Inflammatory macrophage treated with lipopolysaccharide for 1 hour (primary cell): ENCODE data around the gene SLC5A10.
"Not testable (repeated sequence)": the region's sequence is repeated elsewhere in the genome, so short reads cannot be mapped to it uniquely, and the experiment has no call there.

Experiments used
- DNase-seq, 2 donors: peaks; one replicate each; pipeline ENCODE4 v3.0.0-alpha.2; 2020 to 2022

SLC5A10 gene

DNA sequence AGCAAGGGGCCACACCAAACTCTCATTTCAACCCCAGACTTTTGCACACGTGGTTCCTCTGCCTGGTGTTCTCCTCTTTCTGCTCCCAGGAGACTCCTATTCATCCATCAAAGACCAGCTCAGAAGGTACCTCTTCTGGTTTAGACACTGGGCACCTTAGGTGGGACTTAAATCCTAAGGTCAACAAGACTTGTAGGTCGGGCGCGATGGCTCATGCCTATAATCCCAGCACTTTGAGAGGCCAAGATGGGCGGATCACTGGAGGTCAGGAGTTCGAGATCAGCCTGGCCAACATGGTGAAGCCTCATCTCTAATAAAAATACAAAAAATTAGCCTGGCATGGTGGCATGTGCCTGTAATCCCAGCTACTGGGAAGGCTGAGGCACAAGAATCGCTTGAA is 95.5 kb downstream of the SLC5A10 start:
- DNase-seq = not testable (repeated sequence)

- DNase-seq = not testable (repeated sequence)
Measured at GRCh38 chr17:19048826-19049225, 96.9 kb downstream of the SLC5A10 start.

DNA sequence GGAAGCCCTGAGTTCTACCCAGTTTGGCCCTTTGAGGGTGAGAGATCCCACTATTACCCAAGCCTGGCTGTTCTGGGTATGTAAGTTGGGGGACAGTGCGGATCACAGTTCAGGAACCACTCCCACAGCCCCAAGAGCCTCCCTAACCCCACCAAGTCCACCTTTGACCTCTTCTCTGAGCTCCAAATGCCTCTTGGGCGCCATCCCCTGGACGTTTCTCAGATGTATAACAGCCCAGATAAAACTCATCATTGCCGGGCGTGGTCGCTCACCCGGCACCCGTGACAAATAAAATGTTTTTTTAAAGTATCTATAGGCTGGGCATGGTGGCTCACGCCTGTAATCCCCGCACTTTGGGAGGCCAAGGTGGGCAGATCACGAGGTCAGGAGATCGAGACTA is 103.5 kb downstream of the SLC5A10 start:
- not testable (repeated sequence) for DNase-seq

- DNase-seq = not testable (repeated sequence)
Measured at GRCh38 chr17:19062009-19062717, 110.2 kb downstream of the SLC5A10 start.

DNA sequence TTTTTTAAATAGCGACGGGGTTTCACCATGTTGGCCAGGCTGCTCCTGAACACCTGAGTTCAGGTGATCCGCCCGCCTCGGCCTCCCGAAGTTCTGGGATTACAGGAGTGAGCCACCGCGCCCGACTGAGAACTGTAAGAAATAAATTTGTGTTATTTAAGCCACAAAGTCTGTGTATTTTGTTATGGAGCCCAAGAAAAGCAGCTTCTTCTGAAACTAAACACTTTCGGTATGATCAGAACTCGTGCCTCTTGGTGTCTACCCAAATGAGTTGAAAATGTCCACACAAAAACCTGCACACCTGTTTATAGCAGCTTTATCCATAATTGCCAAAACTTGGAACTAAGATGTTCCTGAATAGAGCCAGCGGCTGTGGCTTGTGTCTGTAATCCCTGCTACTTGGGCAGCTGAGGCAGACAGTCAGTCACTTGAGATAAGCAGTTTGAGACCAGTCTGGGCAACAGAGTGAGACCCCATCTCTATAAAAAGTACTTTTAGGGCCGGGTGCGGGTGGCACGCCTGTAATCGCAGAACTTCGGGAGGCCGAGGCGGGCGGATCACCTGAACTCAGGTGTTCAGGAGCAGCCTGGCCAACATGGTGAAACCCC is 110.9 kb downstream of the SLC5A10 start:
- DNase-seq = not testable (repeated sequence)

DNA sequence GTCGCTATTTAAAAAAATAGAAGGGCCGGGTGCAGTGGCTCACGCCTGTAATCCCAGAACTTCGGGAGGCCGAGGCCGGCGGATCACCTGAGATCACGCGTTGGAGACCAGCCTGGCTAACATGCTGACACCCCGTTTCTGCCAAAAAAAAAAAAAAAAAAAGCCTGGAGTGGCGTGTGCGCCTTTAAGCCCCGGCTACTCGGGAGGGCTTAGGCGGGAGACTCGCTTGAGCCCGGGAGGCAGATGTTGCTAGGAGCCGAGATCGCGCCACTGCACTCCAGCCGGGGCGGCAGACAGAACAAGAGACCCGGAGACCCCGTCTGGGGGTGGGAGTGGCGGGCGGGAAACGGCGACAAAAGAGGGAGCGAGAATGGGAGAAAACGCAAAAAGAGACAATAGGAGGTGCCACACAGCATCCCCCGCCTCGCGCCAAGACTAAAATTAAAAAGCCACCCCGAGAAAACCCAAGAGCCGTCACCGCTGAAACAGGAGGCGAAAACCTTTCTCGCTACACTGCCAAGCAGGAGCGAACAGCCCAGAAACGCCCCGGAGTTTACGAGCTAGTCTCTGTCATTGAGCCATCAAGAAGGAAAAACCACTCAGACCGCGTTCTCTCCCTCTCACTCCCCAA is 111.5 kb downstream of the SLC5A10 start:
- DNase-seq = not testable (repeated sequence)

DNA sequence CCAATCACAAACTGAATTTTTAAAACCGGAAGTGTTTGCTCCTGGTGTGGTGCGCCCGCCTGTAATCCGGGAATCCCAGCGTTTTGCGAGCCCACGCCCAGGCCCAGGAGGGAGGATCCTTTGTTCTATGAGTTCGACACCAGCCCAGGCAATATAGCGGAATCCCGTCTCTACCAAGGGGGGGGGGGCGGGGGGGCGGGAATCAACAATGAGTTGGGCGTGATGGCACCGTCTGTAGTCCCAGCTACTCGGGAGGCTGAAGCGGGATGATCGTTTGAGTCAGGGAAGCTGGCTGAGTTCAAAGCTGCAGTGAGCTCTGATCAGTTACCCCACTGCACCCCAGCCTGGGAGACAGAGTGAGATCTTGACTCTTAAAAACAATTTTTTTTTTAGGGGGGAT is 112.4 kb downstream of the SLC5A10 start:
- not testable (repeated sequence) for DNase-seq

DNA sequence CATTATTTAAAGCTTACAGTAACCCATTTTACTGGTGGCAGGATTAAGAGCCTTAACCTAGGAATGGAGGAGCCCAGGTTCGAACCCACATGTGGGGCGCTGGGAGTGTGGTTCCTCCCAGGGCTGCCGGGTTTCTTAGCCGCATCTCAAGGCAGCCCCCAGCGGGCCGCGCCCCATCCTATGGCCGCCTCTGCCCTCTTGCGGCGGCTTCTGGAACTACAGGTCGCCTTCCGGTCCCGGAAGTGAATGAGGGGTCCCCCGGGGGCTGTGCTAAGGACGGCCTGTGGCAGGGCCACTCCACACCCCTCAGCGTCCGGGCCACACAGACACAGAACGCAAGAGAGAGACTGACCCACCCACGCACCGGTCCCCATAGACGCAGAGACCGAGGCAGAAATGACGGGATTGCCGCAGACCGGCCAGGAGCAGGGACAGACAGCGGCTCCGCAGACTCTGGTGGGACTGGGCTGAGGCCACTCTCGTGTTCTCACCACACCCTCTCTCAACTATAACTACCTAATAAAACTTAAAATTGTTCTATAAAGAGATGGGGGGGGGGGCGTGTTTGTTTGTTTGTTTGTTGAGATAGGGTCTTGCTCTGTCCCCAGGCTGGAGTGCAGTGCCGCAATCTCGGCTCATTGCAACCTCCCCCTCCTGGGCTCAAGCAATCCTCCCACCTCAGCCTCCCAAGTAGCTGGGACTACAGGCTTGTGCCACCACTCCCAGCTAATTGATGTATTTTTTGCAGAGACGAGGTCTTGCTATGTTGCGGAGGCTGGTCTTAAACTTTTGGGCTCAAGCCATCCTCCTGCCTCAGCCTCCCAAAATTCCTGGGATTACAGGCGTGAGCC is 118.6 kb downstream of the SLC5A10 start:
- DNase-seq = not testable (repeated sequence)
